GM21423 (cell line): ENCODE results near the gene STARD7.
A peak's percentile ranks its signal among the peaks of the same experiment; 100 is the strongest.
"Not testable (repeated sequence)": the region's sequence is repeated elsewhere in the genome, so short reads cannot be mapped to it uniquely, and the experiment has no call there.

Experiments
- ATAC-seq: cut with Tn5 transposase; IDR thresholded peaks from one replicate; pipeline ENCODE4 v1.9.1; 2021; ENCODE audit warnings: mild to moderate bottlenecking, moderate library complexity; ENCODE audit not compliant: unreplicated experiment

STARD7 gene

GRCh38 chr2:96150007-96150640 lies 58.5 kb downstream of the STARD7 start:
- ATAC-seq, result no peak

DNA sequence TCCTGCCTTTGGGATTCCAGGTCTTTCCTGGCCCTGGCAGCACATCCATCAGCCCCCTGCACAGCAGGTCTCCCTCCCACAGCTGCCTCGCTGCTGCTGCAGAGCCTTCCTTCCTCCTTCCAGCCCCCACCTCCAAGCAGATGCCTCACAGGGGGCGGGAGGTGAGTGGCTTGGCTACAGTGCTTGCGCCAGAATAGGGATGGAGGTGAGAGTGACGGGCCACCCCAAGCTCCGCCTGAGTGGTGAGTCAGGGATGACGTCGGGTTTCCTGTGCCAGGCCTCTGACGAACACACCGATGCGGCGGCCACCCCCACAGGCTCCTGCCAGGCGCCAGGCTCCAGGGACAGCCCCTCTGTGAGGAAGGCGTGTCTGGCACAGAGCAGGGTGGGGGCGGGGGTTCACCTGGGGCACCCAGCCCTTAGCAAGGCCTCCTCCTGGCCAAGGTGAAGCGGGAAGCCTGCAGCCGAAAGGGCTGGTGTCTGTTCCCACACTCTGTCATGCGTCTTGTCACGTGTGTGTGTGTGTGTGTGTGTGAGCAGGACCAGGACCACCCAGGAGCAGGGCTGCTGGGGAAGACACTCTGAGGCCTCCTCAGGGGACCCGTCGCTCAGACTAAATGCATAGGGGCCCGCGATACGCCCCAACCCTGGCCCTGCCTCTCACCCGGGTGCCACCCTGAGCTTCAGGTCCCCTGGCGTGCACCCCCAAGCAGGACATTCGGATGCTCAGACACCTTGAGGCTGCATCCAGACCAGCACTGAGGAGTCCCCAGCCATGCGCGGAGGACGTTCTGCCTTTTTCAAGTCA lies 60.0 kb downstream of the STARD7 start:
- ATAC-seq, result peak; percentile 31

GRCh38 chr2:96147593-96148201 lies 60.9 kb downstream of the STARD7 start:
- no peak for ATAC-seq

DNA sequence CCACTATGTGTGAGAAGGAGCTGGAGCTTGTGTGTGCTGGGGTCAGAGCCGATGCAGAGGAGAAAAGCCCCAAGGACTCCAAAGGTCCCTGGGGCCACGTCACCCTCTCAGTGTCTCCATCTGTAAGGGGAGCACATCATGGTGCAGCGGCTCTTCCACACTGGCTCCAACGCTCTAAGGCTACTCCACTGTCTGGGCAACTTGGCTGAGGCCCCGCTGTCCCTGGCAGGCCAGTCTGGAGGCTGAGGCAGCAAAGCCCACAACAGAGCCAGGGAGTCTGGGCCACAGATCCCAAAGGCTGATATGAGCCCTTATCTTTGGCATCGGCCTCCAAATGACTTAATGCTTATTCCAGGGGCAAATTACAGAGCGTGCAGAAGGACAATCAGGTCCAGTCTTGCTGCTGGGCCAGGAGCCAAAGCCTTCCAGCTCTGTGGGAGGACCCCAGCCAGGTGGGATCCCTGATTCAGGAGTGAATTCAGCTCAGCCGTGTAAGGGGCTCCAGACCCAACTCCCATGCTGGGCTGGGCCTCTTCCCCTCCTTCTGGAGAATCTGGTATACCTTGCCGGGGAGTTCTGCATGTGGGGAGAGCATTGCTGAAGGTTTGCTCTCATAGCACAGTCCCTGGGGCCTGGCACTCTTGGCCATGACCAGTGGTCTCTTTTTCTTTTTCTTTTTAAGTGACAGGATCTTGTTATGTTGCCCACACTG lies 61.6 kb downstream of the STARD7 start:
- no peak for ATAC-seq

DNA sequence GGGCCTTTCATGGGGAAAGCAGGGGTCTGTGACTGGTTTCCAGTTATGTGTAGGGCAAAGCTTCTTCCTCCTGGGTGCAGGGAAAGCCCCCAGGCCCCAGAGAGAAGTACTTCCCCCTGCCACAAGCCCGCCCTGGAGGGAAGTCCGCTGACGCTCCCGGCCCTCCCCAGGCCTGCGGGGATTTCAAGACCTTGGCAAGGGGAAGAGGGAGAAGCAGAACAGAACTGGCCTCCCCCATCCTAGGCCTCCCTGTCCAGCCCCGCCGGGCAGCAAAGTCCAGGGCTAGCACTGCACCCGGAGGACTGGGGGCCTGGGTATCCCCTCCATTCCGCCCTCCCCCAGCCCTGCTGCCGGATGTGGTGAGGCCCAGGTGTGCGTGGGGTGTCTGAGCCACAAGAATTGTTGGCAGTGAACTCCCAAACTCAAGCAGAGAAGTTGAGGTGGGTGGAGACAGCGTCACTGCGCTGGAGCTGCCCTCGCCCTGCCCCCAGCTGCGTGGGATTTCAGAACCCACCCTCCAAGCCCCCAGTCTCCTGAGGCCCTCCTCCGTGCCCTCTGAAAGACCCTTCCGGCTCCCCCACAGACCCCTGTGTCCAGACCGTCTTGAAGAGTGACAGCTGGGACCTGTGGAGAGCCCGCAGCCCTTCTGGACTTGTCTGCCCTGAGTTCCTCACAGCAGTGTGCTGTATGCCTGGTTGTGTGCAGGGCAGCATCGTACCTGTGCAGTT lies 62.3 kb downstream of the STARD7 start:
- peak; percentile 26 for ATAC-seq

DNA sequence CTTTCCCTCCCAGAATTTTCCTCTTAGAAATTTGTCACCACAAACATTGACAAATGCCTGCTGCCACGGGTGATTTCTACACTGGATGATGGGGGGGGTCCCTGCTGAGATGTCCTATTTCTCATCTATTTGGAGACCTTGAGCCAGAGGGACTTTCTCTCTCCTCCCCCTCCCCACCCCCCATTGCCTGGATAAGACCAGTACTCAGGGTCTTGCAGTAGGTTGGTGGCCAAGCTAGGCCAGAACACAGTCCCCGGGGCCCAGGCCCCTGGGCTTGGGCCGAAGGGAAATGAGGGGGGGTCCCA lies 62.8 kb downstream of the STARD7 start:
- no peak for ATAC-seq

DNA sequence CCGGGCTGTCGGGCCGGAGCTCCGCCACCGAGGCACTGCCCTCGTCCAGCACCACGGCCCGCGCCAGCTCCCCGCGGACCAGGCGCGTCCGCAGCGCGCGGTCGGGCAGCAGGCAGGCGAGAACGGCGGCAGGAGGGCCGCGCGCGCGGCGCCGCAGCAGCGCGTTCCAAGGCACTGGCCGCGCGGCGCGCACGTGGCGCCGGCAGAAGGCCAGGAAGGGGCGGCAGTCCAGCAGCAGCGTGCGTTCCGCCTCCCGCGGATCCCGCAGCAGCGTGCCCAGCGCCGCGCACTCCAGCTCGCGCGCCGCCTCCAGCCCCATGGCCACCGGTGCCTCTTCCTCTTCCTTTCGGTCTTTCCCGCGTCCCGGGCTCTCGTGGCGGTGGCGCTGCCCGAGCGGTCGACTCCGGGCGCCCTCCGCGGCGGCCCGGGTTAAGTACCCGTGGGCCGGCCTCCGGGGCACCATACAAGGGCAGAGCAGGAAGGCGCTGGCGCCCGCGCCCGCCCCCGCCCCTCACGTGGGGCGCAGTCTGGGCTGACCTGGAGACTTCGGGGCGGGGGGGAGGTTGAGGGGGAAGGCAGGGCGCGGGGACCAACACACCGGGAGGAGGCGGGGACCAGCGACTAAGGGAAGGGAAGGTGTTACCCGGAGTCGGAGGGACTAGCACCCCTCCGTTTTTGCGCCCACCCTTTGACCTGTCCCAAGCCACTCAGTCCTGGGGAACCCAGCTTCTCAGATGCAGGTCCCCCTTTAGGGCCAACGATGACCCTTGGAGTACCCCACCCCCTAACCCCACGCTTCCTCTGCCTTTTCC lies 63.4 kb downstream of the STARD7 start, which contains the start of gene DUSP2:
TSS of gene DUSP2 (minus strand) at position 405 of the 812 bp plus-strand sequence. CDS start at position 319, 86 bp downstream.
- ATAC-seq, result peak; percentile 54

DNA sequence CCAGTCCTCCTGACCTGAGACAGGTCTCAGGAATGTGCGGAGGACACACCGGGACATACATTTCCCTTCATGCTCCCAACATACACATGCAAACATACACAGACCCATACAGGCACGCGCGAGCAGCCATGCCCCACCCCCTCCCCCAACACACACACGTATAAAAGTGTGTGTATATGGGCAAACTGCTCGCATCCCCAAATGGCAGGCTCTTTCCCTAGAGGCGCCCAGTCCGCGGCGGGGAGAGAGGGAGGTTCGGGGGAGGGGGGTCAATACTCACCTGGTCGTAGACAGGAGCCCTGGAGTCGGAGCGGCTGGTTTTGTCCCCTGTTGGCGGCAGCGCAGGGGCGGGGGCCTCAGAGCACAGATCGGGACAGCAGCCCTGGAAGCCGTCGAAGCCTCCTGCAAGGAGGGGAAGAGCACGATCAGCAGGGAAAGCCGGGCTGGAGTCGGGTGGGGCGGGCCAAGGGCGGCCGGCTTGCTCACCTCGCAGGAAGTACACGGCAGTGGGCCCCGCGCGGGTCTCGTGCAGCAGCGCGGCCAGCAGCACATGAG lies 64.1 kb downstream of the STARD7 start:
- ATAC-seq, result no peak

DNA sequence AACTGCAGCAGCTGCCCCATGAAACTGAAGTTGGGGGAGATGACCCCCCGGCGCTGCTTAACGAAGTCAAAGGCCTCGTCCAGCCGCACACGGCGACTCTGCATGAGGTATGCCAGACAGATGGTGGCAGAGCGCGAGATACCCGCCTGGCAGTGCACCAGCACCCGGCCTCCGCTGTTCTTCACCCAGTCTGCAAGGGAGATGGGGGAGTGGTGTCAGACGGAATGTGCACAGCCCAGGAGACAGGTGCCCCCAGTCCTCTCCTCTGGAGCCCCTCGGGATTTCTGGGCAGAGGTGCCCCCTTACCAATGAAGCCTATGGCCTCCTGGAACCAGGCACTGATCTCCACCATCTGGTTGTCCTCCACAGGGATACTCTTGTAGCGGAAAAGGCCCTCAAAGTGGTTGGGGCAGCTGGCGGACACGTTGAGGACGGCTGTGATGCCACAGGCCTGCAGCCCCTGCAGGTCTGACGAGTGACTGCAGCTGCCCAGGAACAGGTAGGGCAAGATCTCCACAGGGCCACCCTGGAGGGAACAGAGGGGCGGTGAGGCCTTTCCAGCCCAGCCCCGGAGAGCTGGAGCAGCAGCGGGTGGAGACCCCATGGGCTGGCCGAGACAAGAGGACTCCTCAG lies 64.7 kb downstream of the STARD7 start:
- ATAC-seq, result no peak

DNA sequence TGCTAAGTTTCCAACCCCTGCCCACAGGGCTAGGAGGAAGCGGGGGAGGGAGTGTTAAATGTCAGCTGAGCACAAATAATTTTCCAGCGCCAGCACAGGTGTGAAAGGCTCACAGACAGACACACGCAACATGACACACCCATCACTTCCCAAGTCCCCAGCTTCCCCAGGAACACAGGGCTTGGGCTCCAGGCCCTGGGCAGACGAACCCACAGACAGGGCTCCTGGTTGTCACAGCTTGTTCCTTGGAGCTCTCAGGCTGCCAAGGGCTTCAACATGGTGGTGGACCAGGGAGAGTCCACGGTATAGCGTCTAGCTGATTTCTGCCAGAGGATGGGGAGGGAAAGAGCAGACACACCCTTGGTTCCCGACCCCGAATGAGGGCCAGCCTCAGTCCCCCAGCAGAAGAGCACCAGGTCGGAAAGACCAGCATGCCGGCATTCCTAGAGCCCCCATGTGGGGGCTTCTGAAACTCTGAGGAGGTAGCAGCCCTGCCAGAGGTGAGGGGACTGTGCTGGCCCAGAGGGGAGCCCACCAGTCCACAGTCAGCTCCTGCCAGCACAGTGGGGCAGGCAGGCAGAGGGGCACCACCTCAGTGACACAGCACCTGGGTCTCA lies 65.3 kb downstream of the STARD7 start:
- no peak for ATAC-seq

GRCh38 chr2:96142217-96143113 lies 66.2 kb downstream of the STARD7 start:
- no peak for ATAC-seq

DNA sequence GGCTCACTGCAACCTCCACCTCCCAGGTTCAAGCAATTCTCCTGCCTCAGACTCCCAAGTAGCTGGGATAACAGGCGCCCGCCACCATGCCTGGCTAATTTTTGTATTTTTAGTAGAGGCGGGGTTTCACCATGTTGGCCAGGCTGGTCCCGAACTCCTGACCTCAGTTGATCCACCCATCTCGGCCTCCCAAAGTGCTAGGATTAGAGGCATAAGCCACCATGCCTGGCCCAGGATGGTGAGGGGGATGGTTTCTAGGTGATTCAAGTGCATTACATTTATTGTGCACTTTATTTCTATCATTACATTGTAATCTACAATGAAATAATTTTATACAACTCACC lies 67.0 kb downstream of the STARD7 start:
- not testable (repeated sequence) for ATAC-seq

DNA sequence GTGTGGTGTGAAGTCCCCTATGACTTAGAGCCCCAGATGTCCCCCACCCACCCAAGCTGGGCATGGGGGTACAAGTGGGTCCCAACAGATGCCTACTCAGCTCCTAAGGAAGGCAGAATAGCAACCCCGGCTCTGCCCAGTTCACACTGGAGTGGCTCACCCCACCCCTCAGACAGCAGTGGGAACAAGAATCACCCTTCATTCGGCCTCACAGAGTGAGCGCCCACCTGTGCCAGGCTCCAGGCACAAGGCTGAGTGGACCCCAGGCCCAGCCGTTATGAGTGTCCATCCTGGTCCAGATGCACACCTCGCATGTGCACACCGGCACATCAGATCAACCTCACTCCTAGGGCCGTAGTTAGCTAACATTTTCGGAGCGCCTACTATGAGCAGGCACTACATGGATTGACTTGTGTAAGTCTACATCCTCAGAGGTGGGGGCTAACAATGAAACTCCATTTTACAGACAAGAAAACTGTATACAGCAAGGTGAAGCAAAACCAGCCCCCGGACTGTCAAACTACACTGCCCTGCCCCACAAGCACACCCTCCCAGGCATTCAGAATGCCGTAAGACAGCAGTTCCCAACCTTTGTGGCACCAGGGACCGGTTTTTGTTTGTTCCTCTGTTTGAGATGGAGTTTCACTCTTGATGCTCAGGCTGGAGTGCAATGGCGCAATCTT lies 67.5 kb downstream of the STARD7 start:
- no peak for ATAC-seq

GRCh38 chr2:96139181-96139758 lies 69.4 kb downstream of the STARD7 start:
- no peak for ATAC-seq

GRCh38 chr2:96138179-96139145 lies 70.2 kb downstream of the STARD7 start, which contains the start of gene ASTL:
Gene ASTL, minus strand, starts transcription at chr2:96138502. Its CDS starts 66 bp downstream, at chr2:96138436.
- ATAC-seq, result peak; percentile 32
